WTC11 (cell line): Measurements from ENCODE around the gene RSPH9. TPM values are rescaled to one million over a fixed set of nuclear protein-coding genes. Genes with fewer than 3 reads are reported as not detected.

Experiments
- ATAC-seq: fragments of 200-7000 bp; cut with Tn5 transposase; 2 replicates; pipeline ENCODE4 v1.10.0; 2021; ENCODE audit warnings: mild to moderate bottlenecking, moderate library complexity
- CTCF ChIA-PET: fragments of 300-600 bp; sonication (Branson Sonifier 250); formaldehyde crosslinking; loops from one replicate; lab custom pipeline; 2021; ENCODE audit warnings: antibody characterized with exemption; lab: Charles Lee
- POLR2A ChIA-PET: fragments of 350-600 bp; sonication (Branson Sonifier 250); formaldehyde crosslinking; loops from one replicate; lab custom pipeline; 2021; ENCODE audit warnings: antibody characterized with exemption; lab: Charles Lee
- DNase-seq: peaks from one replicate; pipeline ENCODE4 v3.0.0; 2021; ENCODE audit warnings: low spot score
- H3K27ac Mint-ChIP-seq: 2 replicates; pipeline ENCODE4 v1.8.0; 2021; ENCODE audit warnings: mixed read lengths
- H3K27me3 Mint-ChIP-seq: 2 replicates; pipeline ENCODE4 v1.8.0; 2021; ENCODE audit warnings: low read depth, mild to moderate bottlenecking, moderate library complexity, mixed read lengths
- H3K36me3 Mint-ChIP-seq: 2 replicates; pipeline ENCODE4 v1.8.0; 2021; ENCODE audit warnings: mixed read lengths
- H3K4me1 Mint-ChIP-seq: 2 replicates; pipeline ENCODE4 v1.8.0; 2022; ENCODE audit warnings: mixed read lengths
- H3K4me3 Mint-ChIP-seq: 2 replicates; pipeline ENCODE4 v1.8.0; 2021; ENCODE audit warnings: mild to moderate bottlenecking, moderate library complexity, mixed read lengths
- H3K9me3 Mint-ChIP-seq: 2 replicates; pipeline ENCODE4 v1.8.0; 2021; ENCODE audit warnings: mixed read lengths
- AFF4 ChIP-seq: sonication (generic); formaldehyde crosslinking; IDR thresholded peaks from 2 replicates; pipeline ENCODE4 v1.8.1; 2023; ENCODE audit warnings: mild to moderate bottlenecking, missing genetic modification reagents, borderline replicate concordance
- CBFB ChIP-seq: sonication (generic); formaldehyde crosslinking; IDR thresholded peaks from 2 replicates; pipeline ENCODE4 v1.8.1; 2022; ENCODE audit warnings: mild to moderate bottlenecking, low read depth, missing genetic modification reagents
- GRHL2 ChIP-seq: fragments of 250-450 bp; sonication (Bioruptor Pico); IDR thresholded peaks from 2 replicates; pipeline ENCODE4 v1.8.0; 2022; ENCODE audit warnings: mild to moderate bottlenecking, moderate library complexity; ENCODE audit not compliant: insufficient replicate concordance, severe bottlenecking
- IRF2 ChIP-seq: sonication (generic); formaldehyde crosslinking; IDR thresholded peaks from 2 replicates; pipeline ENCODE4 v1.8.0; 2022; ENCODE audit warnings: low read depth, missing genetic modification reagents, borderline replicate concordance
- NFATC4 ChIP-seq: fragments of 250-450 bp; sonication (Bioruptor Pico); IDR thresholded peaks from 2 replicates; pipeline ENCODE4 v1.9.0; 2021; ENCODE audit warnings: mild to moderate bottlenecking
- RORB ChIP-seq: fragments of 250-450 bp; sonication (Bioruptor Pico); IDR thresholded peaks from 2 replicates; pipeline ENCODE4 v1.9.0; 2021; ENCODE audit warnings: mild to moderate bottlenecking
- TP53 ChIP-seq: sonication (generic); formaldehyde crosslinking; IDR thresholded peaks from 2 replicates; pipeline ENCODE4 v1.8.1; 2023; ENCODE audit warnings: mild to moderate bottlenecking, missing genetic modification reagents
- ZNF232 ChIP-seq: sonication (generic); formaldehyde crosslinking; IDR thresholded peaks from 2 replicates; pipeline ENCODE4 v1.8.0; 2022; ENCODE audit warnings: mild to moderate bottlenecking, missing genetic modification reagents
- ZNF263 ChIP-seq: sonication (generic); formaldehyde crosslinking; IDR thresholded peaks from 2 replicates; pipeline ENCODE4 v1.8.1; 2022; ENCODE audit warnings: low read depth, mild to moderate bottlenecking, moderate library complexity, missing genetic modification reagents
- ZNF423 ChIP-seq: fragments of 250-450 bp; sonication (Bioruptor Pico); IDR thresholded peaks from 2 replicates; pipeline ENCODE4 v2.1.2; 2022; ENCODE audit warnings: mild to moderate bottlenecking, moderate library complexity
- total RNA-seq: library from RNA; stranded (reverse); gene quantifications from 3 replicates; pipeline ENCODE4 v1.2.3, GENCODE V29; 2021
- TF ChIP-seq, protein P1 (sequence below): sonication (generic); formaldehyde crosslinking; IDR thresholded peaks from 2 replicates; pipeline ENCODE4 v1.8.0; 2023; ENCODE audit warnings: missing genetic modification reagents, mild to moderate bottlenecking, borderline replicate concordance
- TF ChIP-seq, protein P2 (sequence below): sonication (generic); formaldehyde crosslinking; IDR thresholded peaks from 2 replicates; pipeline ENCODE4 v1.8.1; 2022; ENCODE audit warnings: low read depth, mild to moderate bottlenecking, moderate library complexity, missing genetic modification reagents, borderline replicate concordance
- TF ChIP-seq, protein P3 (sequence below): sonication (generic); formaldehyde crosslinking; IDR thresholded peaks from 2 replicates; pipeline ENCODE4 v1.8.1; 2023; ENCODE audit warnings: mild to moderate bottlenecking, missing genetic modification reagents

The RSPH9 gene
- total RNA-seq, 1 experiment from 2014 or later: 0.35 TPM

GRCh38 chr6:43707767-43708166, 62.9 kb downstream of the RSPH9 start (continued):
- TF ChIP-seq, protein P1, sequence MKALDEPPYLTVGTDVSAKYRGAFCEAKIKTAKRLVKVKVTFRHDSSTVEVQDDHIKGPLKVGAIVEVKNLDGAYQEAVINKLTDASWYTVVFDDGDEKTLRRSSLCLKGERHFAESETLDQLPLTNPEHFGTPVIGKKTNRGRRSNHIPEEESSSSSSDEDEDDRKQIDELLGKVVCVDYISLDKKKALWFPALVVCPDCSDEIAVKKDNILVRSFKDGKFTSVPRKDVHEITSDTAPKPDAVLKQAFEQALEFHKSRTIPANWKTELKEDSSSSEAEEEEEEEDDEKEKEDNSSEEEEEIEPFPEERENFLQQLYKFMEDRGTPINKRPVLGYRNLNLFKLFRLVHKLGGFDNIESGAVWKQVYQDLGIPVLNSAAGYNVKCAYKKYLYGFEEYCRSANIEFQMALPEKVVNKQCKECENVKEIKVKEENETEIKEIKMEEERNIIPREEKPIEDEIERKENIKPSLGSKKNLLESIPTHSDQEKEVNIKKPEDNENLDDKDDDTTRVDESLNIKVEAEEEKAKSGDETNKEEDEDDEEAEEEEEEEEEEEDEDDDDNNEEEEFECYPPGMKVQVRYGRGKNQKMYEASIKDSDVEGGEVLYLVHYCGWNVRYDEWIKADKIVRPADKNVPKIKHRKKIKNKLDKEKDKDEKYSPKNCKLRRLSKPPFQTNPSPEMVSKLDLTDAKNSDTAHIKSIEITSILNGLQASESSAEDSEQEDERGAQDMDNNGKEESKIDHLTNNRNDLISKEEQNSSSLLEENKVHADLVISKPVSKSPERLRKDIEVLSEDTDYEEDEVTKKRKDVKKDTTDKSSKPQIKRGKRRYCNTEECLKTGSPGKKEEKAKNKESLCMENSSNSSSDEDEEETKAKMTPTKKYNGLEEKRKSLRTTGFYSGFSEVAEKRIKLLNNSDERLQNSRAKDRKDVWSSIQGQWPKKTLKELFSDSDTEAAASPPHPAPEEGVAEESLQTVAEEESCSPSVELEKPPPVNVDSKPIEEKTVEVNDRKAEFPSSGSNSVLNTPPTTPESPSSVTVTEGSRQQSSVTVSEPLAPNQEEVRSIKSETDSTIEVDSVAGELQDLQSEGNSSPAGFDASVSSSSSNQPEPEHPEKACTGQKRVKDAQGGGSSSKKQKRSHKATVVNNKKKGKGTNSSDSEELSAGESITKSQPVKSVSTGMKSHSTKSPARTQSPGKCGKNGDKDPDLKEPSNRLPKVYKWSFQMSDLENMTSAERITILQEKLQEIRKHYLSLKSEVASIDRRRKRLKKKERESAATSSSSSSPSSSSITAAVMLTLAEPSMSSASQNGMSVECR: no peak
- no peak for TF ChIP-seq GRHL2 (CRISPR knock-in tag)
- no peak for TF ChIP-seq NFATC4 (CRISPR knock-in tag)
- no peak for TF ChIP-seq AFF4 (CRISPR knock-in tag)
- TF ChIP-seq RORB: no peak
- TF ChIP-seq, protein P2, sequence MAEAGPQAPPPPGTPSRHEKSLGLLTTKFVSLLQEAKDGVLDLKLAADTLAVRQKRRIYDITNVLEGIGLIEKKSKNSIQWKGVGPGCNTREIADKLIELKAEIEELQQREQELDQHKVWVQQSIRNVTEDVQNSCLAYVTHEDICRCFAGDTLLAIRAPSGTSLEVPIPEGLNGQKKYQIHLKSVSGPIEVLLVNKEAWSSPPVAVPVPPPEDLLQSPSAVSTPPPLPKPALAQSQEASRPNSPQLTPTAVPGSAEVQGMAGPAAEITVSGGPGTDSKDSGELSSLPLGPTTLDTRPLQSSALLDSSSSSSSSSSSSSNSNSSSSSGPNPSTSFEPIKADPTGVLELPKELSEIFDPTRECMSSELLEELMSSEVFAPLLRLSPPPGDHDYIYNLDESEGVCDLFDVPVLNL (CRISPR knock-in tag): no peak
- no peak for TF ChIP-seq ZNF232 (CRISPR knock-in tag)
- TF ChIP-seq, protein P3, sequence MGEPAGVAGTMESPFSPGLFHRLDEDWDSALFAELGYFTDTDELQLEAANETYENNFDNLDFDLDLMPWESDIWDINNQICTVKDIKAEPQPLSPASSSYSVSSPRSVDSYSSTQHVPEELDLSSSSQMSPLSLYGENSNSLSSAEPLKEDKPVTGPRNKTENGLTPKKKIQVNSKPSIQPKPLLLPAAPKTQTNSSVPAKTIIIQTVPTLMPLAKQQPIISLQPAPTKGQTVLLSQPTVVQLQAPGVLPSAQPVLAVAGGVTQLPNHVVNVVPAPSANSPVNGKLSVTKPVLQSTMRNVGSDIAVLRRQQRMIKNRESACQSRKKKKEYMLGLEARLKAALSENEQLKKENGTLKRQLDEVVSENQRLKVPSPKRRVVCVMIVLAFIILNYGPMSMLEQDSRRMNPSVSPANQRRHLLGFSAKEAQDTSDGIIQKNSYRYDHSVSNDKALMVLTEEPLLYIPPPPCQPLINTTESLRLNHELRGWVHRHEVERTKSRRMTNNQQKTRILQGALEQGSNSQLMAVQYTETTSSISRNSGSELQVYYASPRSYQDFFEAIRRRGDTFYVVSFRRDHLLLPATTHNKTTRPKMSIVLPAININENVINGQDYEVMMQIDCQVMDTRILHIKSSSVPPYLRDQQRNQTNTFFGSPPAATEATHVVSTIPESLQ: no peak
- TF ChIP-seq IRF2 (CRISPR knock-in tag): no peak
- no peak for TF ChIP-seq TP53 (CRISPR knock-in tag)
- no peak for TF ChIP-seq CBFB (CRISPR knock-in tag)
- TF ChIP-seq, all 79 proteins: peak for 0

- DNase-seq: no peak
- no peaks in the 10 kb centered on the region for H3K36me3 Mint-ChIP-seq
- H3K9me3 Mint-ChIP-seq: no peaks in the 10 kb centered on the region
- H3K4me1 Mint-ChIP-seq: peaks cover 52% of the 10 kb centered on the region
- ChIA-PET POLR2A (no interaction called here), CTCF (interaction anchor here (0.6 to 2.0 kb wide), 6 partner anchors 15 to 245 kb away, joined by 3 to 9 read pairs (median 3); partner anchors contain the start of gene VEGFA)
- peak overlapping the region; percentile 51; the same call in 1 of the 2 replicates for H3K27ac Mint-ChIP-seq
- no peaks in the 10 kb centered on the region; the same call in 1 of the 2 replicates for H3K27me3 Mint-ChIP-seq
- no peak for ATAC-seq
- H3K4me3 Mint-ChIP-seq: no peak overlapping the region
- TF ChIP-seq ZNF423 (CRISPR knock-in tag) (no peak), ZNF263 (CRISPR knock-in tag) (peak; percentile 25; the same call in 1 of the 2 replicates)
Measured at GRCh38 chr6:43708860-43709653, 64.2 kb downstream of the RSPH9 start.
